ENCODE data around the gene GSTM5. TPM values are rescaled to one million over a fixed set of nuclear protein-coding genes. Genes with fewer than 3 reads are reported as not detected.
"Not testable (repeated sequence)": the region's sequence is repeated elsewhere in the genome, so short reads cannot be mapped to it uniquely, and the experiment has no call there.

Gene GSTM5
- polyA plus RNA-seq, 1 donor from 2014 or later: not detected

DNA sequence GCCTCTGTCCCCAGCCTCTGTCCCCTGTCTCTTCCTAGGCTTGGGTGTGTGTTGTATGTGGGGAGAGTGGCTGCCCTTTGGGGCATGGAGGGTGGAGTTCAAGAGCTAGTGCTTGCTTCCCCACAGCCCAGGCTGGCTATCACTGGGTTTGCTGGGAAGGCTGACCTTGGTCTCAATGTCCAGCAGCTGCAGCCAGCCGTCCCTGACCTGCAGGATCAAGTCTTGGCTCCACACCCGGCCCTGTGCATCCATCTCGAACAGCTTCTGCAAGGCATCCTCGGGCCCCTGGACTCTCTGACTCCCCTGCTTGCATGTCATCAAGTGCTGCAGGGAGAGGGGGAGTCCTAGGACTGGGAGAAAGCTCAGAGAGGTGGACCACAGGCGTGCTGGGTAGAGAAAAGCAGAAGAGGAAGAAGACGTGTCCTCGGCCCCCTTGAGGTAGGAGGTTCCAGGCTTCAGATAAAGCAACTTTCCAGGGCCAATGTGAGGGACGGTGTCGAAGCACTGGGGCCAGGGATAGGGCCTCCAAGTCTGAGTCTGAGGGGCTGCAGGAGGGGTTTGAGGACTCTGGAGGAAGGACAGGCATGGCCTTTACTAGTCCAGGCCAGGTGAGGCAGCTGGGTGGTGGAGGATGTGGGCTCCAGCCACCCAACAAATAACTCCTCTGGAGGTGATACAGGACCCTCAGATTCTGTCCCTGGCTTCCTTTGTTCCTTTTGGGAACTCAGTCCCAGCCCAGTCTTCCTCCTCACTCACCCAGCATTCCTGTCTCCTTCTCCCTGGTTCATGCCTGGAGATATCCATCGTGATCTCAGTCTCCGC, 47.7 kb downstream of the GSTM5 start:
- Mint-ChIP-seq H3K27ac (no peak overlapping the region), H3K27me3 (no peaks in the 10 kb centered on the region), H3K4me3 (no peak overlapping the region), H3K36me3 (no peaks in the 10 kb centered on the region), H3K4me1 (peaks cover 0 to 3% (median 0%) of the 10 kb centered on the region in 3 donors), H3K9me3 (peaks cover 0 to 4% (median 0%) of the 10 kb centered on the region in 3 donors)

DNA sequence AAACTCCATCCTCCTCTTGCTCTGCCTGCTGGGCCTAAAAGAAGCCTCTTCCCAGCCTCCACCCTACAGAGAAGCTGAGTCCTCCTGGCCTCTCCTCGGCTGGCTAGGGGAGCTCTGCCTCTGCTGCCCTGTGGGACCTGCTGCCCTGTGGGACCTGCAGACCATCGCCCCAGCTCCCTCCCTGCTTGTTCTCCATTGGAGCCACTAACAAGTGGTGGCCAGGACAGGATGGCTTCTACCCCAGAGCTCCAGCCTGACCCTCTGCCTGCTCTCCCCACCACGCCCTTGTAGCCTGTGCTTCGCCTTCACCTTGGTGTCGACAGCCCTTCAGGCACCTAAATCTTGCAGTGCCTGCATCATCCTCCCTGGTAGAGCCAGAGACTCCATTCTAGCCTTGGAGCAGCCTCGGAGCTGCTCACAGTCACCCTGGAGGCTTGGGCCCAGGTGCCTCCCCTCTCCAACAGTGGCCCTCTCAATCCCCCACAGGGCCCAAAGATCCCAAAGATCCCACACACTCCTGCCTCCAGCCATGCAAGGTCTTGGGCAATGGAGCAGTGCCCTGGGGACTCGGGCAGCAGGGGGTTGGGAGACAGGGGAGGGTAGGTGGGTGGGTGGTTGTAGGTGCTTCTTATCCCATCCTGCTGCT, 48.7 kb downstream of the GSTM5 start:
- Mint-ChIP-seq H3K36me3 (no peaks in the 10 kb centered on the region), H3K27ac (no peak overlapping the region), H3K27me3 (no peaks in the 10 kb centered on the region), H3K4me3 (no peak overlapping the region), H3K4me1 (peaks cover 0 to 3% (median 0%) of the 10 kb centered on the region in 3 donors), H3K9me3 (peaks cover 0 to 4% (median 0%) of the 10 kb centered on the region in 3 donors)

DNA sequence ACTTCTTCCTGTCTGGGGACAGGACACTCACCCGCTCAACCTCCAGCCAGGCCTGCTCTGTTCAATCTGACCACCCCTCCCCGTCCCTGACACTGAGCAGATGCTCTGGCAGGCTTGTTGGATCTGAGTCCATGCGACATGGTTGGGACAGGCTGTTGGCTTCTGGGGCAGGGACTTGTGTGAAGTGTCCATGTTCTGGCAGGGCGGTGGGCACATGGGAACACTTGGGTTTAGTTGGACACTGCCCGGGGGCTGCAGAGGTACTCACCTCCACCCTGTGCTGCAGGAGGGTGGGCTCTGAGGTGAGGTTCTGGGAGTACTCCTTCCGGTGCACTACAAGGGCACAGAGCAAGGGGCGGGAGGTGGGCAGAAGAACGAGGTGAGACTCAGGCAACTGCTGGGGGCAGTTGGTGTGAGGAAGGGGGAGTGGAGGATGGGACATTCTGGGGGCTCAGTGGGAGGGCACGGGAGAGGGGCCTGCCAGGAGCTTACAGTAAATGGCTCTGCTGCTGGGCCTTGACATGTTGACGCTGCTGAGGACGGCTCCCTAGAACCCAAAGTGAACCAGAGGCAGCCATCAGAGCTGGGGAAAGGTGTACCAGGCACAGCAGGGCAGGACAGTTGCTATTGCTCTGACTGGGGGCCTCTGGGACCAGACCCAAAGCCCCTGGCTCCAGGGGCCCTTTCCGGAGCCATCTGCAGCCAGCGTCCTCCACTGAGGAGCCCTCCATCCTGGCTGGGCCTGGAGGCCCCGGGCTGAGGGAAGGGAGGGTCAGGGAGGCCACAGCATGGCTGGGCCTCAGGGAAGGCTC, 49.4 kb downstream of the GSTM5 start:
- Mint-ChIP-seq H3K9me3 (peaks cover 0 to 4% (median 0%) of the 10 kb centered on the region in 3 donors), H3K27ac (no peak overlapping the region), H3K4me1 (peaks cover 0 to 2% (median 0%) of the 10 kb centered on the region in 3 donors), H3K36me3 (no peaks in the 10 kb centered on the region), H3K27me3 (no peaks in the 10 kb centered on the region), H3K4me3 (no peak overlapping the region)

DNA sequence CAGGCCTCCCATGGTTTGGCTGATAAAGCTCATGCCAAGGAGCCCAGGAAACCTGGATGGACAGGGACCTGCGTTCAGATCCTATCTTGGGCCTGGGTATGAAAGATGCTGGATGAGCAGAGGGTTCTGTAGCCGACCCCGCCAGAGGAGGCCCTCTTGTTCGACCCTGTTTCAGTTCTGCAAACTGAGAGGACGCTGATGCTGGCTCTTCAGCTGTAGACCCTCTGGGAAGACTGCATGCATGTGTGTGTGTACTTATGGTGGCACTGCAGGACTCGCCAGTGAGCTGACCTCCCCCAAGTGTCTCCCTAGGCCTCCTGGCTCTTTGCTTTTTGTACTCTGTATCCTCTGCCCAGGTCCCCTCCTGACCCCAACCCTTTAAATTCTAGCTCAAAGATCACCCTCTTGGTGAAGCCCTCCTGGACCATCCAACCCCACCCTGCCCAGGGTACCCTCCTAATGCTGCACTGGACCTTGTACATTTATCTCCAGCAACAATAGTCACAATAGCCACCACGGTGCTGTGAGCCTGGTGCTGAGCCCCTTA, 50.1 kb downstream of the GSTM5 start:
- no peak overlapping the region for H3K27ac Mint-ChIP-seq

GRCh38 chr1:109762821-109763645, 51.0 kb downstream of the GSTM5 start:
- Mint-ChIP-seq H3K9me3 (peaks cover 0 to 4% (median 0%) of the 10 kb centered on the region in 3 donors), H3K4me1 (peaks cover 0 to 2% (median 0%) of the 10 kb centered on the region in 3 donors), H3K27ac (peak overlapping the region in 1 of 3 donors; percentile 48), H3K4me3 (peak overlapping the region in 1 of 4 donors; percentile 1), H3K36me3 (no peaks in the 10 kb centered on the region), H3K27me3 (no peaks in the 10 kb centered on the region)

More for the DNA sequence above, 50.1 kb downstream of the GSTM5 start:
- H3K9me3 Mint-ChIP-seq: peaks cover 0 to 4% (median 0%) of the 10 kb centered on the region in 3 donors
- H3K4me3 Mint-ChIP-seq: no peak overlapping the region
- H3K36me3 Mint-ChIP-seq: no peaks in the 10 kb centered on the region
- H3K4me1 Mint-ChIP-seq: peaks cover 0 to 2% (median 0%) of the 10 kb centered on the region in 3 donors
- no peaks in the 10 kb centered on the region for H3K27me3 Mint-ChIP-seq

- Mint-ChIP-seq H3K36me3 (no peaks in the 10 kb centered on the region), H3K4me3 (no peak within 1 kb of the TSS)
These were observed 51.8 kb downstream of the GSTM5 start, which contains the start of gene EPS8L3 for GRCh38 chr1:109763646-109764415. EPS8L3 (minus strand) TSS chr1:109763923; CDS start chr1:109761749, 2,174 bp downstream.

GRCh38 chr1:109764561-109765482, 52.8 kb downstream of the GSTM5 start:
- H3K27me3 Mint-ChIP-seq: no peaks in the 10 kb centered on the region
- peaks cover 0 to 4% (median 0%) of the 10 kb centered on the region in 3 donors for H3K9me3 Mint-ChIP-seq
- no peak overlapping the region for H3K27ac Mint-ChIP-seq

More at GRCh38 chr1:109763646-109764415, 51.8 kb downstream of the GSTM5 start, which contains the start of gene EPS8L3:
- peaks cover 0 to 4% (median 0%) of the 10 kb centered on the region in 3 donors for H3K9me3 Mint-ChIP-seq
- peaks cover 0 to 2% (median 0%) of the 10 kb centered on the region in 3 donors for H3K4me1 Mint-ChIP-seq
- peak within 1 kb of the TSS in 1 of 3 donors; percentile 48 for H3K27ac Mint-ChIP-seq
- H3K27me3 Mint-ChIP-seq: no peaks in the 10 kb centered on the region

GRCh38 chr1:109765483-109765815, 53.4 kb downstream of the GSTM5 start:
- Mint-ChIP-seq H3K4me1 (peaks cover 0 to 2% (median 0%) of the 10 kb centered on the region in 3 donors), H3K27me3 (no peaks in the 10 kb centered on the region), H3K27ac (no peak overlapping the region), H3K36me3 (no peaks in the 10 kb centered on the region), H3K4me3 (no peak overlapping the region), H3K9me3 (peaks cover 0 to 4% (median 0%) of the 10 kb centered on the region in 3 donors)

More at GRCh38 chr1:109764561-109765482, 52.8 kb downstream of the GSTM5 start:
- peaks cover 0 to 2% (median 0%) of the 10 kb centered on the region in 3 donors for H3K4me1 Mint-ChIP-seq
- no peaks in the 10 kb centered on the region for H3K36me3 Mint-ChIP-seq
- no peak overlapping the region for H3K4me3 Mint-ChIP-seq

GRCh38 chr1:109765896-109766615, 54.0 kb downstream of the GSTM5 start:
- H3K36me3 Mint-ChIP-seq: no peaks in the 10 kb centered on the region
- H3K27ac Mint-ChIP-seq: no peak overlapping the region
- H3K4me3 Mint-ChIP-seq: no peak overlapping the region
- H3K27me3 Mint-ChIP-seq: no peaks in the 10 kb centered on the region
- H3K4me1 Mint-ChIP-seq: peaks cover 0 to 2% (median 0%) of the 10 kb centered on the region in 3 donors
- H3K9me3 Mint-ChIP-seq: peaks cover 0 to 4% (median 0%) of the 10 kb centered on the region in 3 donors

- H3K27me3 Mint-ChIP-seq, H3K4me1 Mint-ChIP-seq, H3K27ac Mint-ChIP-seq, H3K36me3 Mint-ChIP-seq, H3K9me3 Mint-ChIP-seq, H3K4me3 Mint-ChIP-seq: not testable (repeated sequence)
These were observed 55.1 kb downstream of the GSTM5 start for GRCh38 chr1:109766991-109767636.

Measured in IgD-negative memory B cell (primary cell).